Trophoblast cell (in vitro differentiated cells and primary cell): ENCODE data around the gene PSEN2.

Experiments
- DNase-seq, 2 donors: peaks; one replicate each; pipeline ENCODE4 v3.0.0-alpha.2; 2016
- H2AFZ ChIP-seq: 2 replicates; pipeline ENCODE4 v1.6.1; 2013; ENCODE audit warnings: low read length, moderate library complexity, mild to moderate bottlenecking; ENCODE audit not compliant: insufficient read depth, poor library complexity
- H2AK5ac ChIP-seq: 2 replicates; pipeline ENCODE4 v1.6.1; 2013; ENCODE audit warnings: mild to moderate bottlenecking, low read length
- H2BK120ac ChIP-seq: 2 replicates; pipeline ENCODE4 v1.6.1; 2013; ENCODE audit warnings: low read length, mild to moderate bottlenecking, moderate library complexity; ENCODE audit not compliant: insufficient read depth, poor library complexity
- H2BK12ac ChIP-seq: 2 replicates; pipeline ENCODE4 v1.6.1; 2013; ENCODE audit warnings: mild to moderate bottlenecking, low read length, moderate library complexity
- H2BK5ac ChIP-seq: 2 replicates; pipeline ENCODE4 v1.6.1; 2013; ENCODE audit warnings: low read length, low read depth, moderate library complexity, mild to moderate bottlenecking; ENCODE audit not compliant: poor library complexity
- H3K14ac ChIP-seq: 2 replicates; pipeline ENCODE4 v1.6.1; 2013; ENCODE audit warnings: mild to moderate bottlenecking, low read length
- H3K18ac ChIP-seq: 2 replicates; pipeline ENCODE4 v1.6.1; 2013; ENCODE audit warnings: mild to moderate bottlenecking, low read length
- H3K23ac ChIP-seq: 2 replicates; pipeline ENCODE4 v1.6.1; 2013; ENCODE audit warnings: low read length
- H3K27ac ChIP-seq: 2 replicates; pipeline ENCODE4 v1.5.1; 2013; ENCODE audit warnings: low read depth, mild to moderate bottlenecking, inconsistent platforms, low read length, moderate library complexity
- H3K27me3 ChIP-seq: 2 replicates; pipeline ENCODE4 v1.6.1; 2013; ENCODE audit warnings: inconsistent platforms, mild to moderate bottlenecking, low read length, moderate library complexity; ENCODE audit not compliant: insufficient read depth
- H3K36me3 ChIP-seq, 2 experiments: 1 replicate in 1 of 2; 2 replicates in 1 of 2; pipeline ENCODE4 v1.6.1; 2013; ENCODE audit warnings: low read length in 2 of 2, mild to moderate bottlenecking in 2 of 2, moderate library complexity in 1 of 2; ENCODE audit not compliant: insufficient read depth in 2 of 2, control insufficient read depth in 1 of 2
- H3K4ac ChIP-seq: 2 replicates; pipeline ENCODE4 v1.6.1; 2013; ENCODE audit warnings: low read depth, mild to moderate bottlenecking, low read length, moderate library complexity
- H3K4me1 ChIP-seq, 2 experiments: 1 replicate in 1 of 2; 2 replicates in 1 of 2; pipeline ENCODE4 v1.6.1; 2013; ENCODE audit warnings: low read length in 2 of 2, mild to moderate bottlenecking in 2 of 2, moderate library complexity in 1 of 2; ENCODE audit not compliant: insufficient read depth in 2 of 2, control insufficient read depth in 1 of 2
- H3K4me2 ChIP-seq: 2 replicates; pipeline ENCODE4 v1.6.1; 2013; ENCODE audit warnings: inconsistent platforms, mild to moderate bottlenecking, low read length, moderate library complexity
- H3K4me3 ChIP-seq: 2 replicates; pipeline ENCODE4 v1.5.1; 2013; ENCODE audit warnings: mild to moderate bottlenecking, low read depth, low read length, inconsistent platforms
- H3K79me1 ChIP-seq: one replicate; pipeline ENCODE4 v1.6.1; 2013; ENCODE audit warnings: low read length
- H3K79me2 ChIP-seq: 2 replicates; pipeline ENCODE4 v1.6.1; 2013; ENCODE audit warnings: low read length, mild to moderate bottlenecking; ENCODE audit not compliant: control insufficient read depth, insufficient read depth, poor library complexity
- H3K9ac ChIP-seq: 2 replicates; pipeline ENCODE4 v1.6.1; 2013; ENCODE audit warnings: mild to moderate bottlenecking, low read length
- H3K9me3 ChIP-seq: 2 replicates; pipeline ENCODE4 v1.6.1; 2013; ENCODE audit warnings: low read depth, mild to moderate bottlenecking, control low read depth, inconsistent platforms, low read length; ENCODE audit not compliant: insufficient read depth
- H4K12ac ChIP-seq: 2 replicates; pipeline ENCODE4 v1.6.1; 2013; ENCODE audit warnings: low read depth, mild to moderate bottlenecking, low read length, moderate library complexity
- H4K8ac ChIP-seq: 2 replicates; pipeline ENCODE4 v1.6.1; 2013; ENCODE audit warnings: low read depth, mild to moderate bottlenecking, low read length, moderate library complexity
- H4K91ac ChIP-seq: one replicate; pipeline ENCODE4 v1.6.1; 2013; ENCODE audit warnings: low read depth, mild to moderate bottlenecking, low read length, moderate library complexity
- WGBS: extraction: QIAGEN DNeasy Blood & Tissue Kit; methylation state at CpG from one replicate; pipeline ENCODE4 v1.1.7; 2013; ENCODE audit warnings: missing lambda C conversion rate; ENCODE audit not compliant: insufficient read length, insufficient coverage; ENCODE audit errors: extremely low coverage; 5-methylcytosine and 5-hydroxymethylcytosine counted together

PSEN2 gene

GRCh38 chr1:226919587-226919986, 49.2 kb downstream of the PSEN2 start:
- Histone ChIP-seq H3K14ac (no peak overlapping the region), H2AFZ (no peak overlapping the region), H3K4me3 (no peak overlapping the region), H3K4me1 (no peaks in the 10 kb centered on the region), H2BK120ac (no peak overlapping the region), H3K36me3 (no peaks in the 10 kb centered on the region), H4K12ac (no peak overlapping the region), H3K79me2 (no peaks in the 10 kb centered on the region), H3K27ac (no peak overlapping the region), H2BK12ac (no peak overlapping the region), H3K18ac (no peak overlapping the region), H4K8ac (no peak overlapping the region), H3K23ac (no peak overlapping the region), H3K4me2 (no peak overlapping the region), H3K9ac (no peak overlapping the region), H3K4ac (no peak overlapping the region), H3K27me3 (no peaks in the 10 kb centered on the region), H4K91ac (no peak overlapping the region), H2AK5ac (no peak overlapping the region), H3K9me3 (no peaks in the 10 kb centered on the region), H3K79me1 (no peaks in the 10 kb centered on the region), H2BK5ac (no peak overlapping the region)
- WGBS, result no CpG with 5 or more reads among the region's 5 CpGs
- no peak for DNase-seq

GRCh38 chr1:226919995-226920394, 49.6 kb downstream of the PSEN2 start:
- no CpG with 5 or more reads among the region's 1 CpG for WGBS

GRCh38 chr1:226920446-226920894, 50.1 kb downstream of the PSEN2 start:
- Histone ChIP-seq H4K12ac (no peak overlapping the region), H2BK12ac (no peak overlapping the region), H4K8ac (no peak overlapping the region), H3K79me1 (no peaks in the 10 kb centered on the region), H3K9me3 (no peaks in the 10 kb centered on the region), H3K4me2 (no peak overlapping the region), H3K18ac (no peak overlapping the region), H2AK5ac (no peak overlapping the region), H2AFZ (no peak overlapping the region), H3K9ac (no peak overlapping the region), H3K23ac (no peak overlapping the region), H2BK120ac (no peak overlapping the region), H3K4ac (no peak overlapping the region), H3K14ac (no peak overlapping the region), H4K91ac (no peak overlapping the region), H3K79me2 (no peaks in the 10 kb centered on the region), H3K27ac (no peak overlapping the region), H2BK5ac (no peak overlapping the region), H3K4me1 (no peaks in the 10 kb centered on the region), H3K27me3 (no peaks in the 10 kb centered on the region), H3K36me3 (no peaks in the 10 kb centered on the region), H3K4me3 (no peak overlapping the region)
- no peak for DNase-seq
- WGBS, result no CpG with 5 or more reads among the region's 2 CpGs

More at GRCh38 chr1:226919995-226920394, 49.6 kb downstream of the PSEN2 start:
- Histone ChIP-seq H3K4me2 (no peak overlapping the region), H3K4ac (no peak overlapping the region), H2BK12ac (no peak overlapping the region), H3K18ac (no peak overlapping the region), H4K8ac (no peak overlapping the region), H3K9me3 (no peaks in the 10 kb centered on the region), H3K4me1 (no peaks in the 10 kb centered on the region), H2BK120ac (no peak overlapping the region), H2AFZ (no peak overlapping the region), H4K91ac (no peak overlapping the region), H3K36me3 (no peaks in the 10 kb centered on the region), H2BK5ac (no peak overlapping the region), H3K27me3 (no peaks in the 10 kb centered on the region), H2AK5ac (no peak overlapping the region), H3K79me1 (no peaks in the 10 kb centered on the region), H3K79me2 (no peaks in the 10 kb centered on the region), H3K27ac (no peak overlapping the region), H4K12ac (no peak overlapping the region), H3K9ac (no peak overlapping the region), H3K4me3 (no peak overlapping the region), H3K14ac (no peak overlapping the region), H3K23ac (no peak overlapping the region)
- no peak for DNase-seq

GRCh38 chr1:226921504-226921903, 51.1 kb downstream of the PSEN2 start:
- no peaks in the 10 kb centered on the region for H3K27me3 ChIP-seq
- H3K4me1 ChIP-seq, result no peaks in the 10 kb centered on the region
- H2AK5ac ChIP-seq, result no peak overlapping the region
- no peaks in the 10 kb centered on the region for H3K79me1 ChIP-seq
- no peak overlapping the region for H3K4me2 ChIP-seq
- H3K36me3 ChIP-seq, result no peaks in the 10 kb centered on the region
- no peak overlapping the region for H3K4ac ChIP-seq
- no peak overlapping the region for H4K91ac ChIP-seq
- no peak overlapping the region for H2AFZ ChIP-seq
- no peak overlapping the region for H3K18ac ChIP-seq
- no peak for DNase-seq
- no peak overlapping the region for H3K9ac ChIP-seq
- H3K4me3 ChIP-seq, result no peak overlapping the region
- no peak overlapping the region for H2BK12ac ChIP-seq
- no peak overlapping the region for H2BK5ac ChIP-seq
- H4K12ac ChIP-seq, result no peak overlapping the region
- no peak overlapping the region for H3K23ac ChIP-seq
- H2BK120ac ChIP-seq, result no peak overlapping the region
- no peak overlapping the region for H3K27ac ChIP-seq
- no CpG with 5 or more reads among the region's 5 CpGs for WGBS
- H4K8ac ChIP-seq, result no peak overlapping the region
- H3K9me3 ChIP-seq, result no peaks in the 10 kb centered on the region
- no peak overlapping the region for H3K14ac ChIP-seq
- H3K79me2 ChIP-seq, result no peaks in the 10 kb centered on the region
